WTC11 (cell line): Measurements from ENCODE around the gene PSAT1. TPM values are rescaled to one million over a fixed set of nuclear protein-coding genes. Genes with fewer than 3 reads are reported as not detected.
A peak's percentile ranks its signal among the peaks of the same experiment; 100 is the strongest.

Experiments used
- ATAC-seq: fragments of 200-7000 bp; cut with Tn5 transposase; 2 replicates; pipeline ENCODE4 v1.10.0; 2021; ENCODE audit warnings: mild to moderate bottlenecking, moderate library complexity
- CTCF ChIA-PET: fragments of 300-600 bp; sonication (Branson Sonifier 250); formaldehyde crosslinking; loops from one replicate; lab custom pipeline; 2021; ENCODE audit warnings: antibody characterized with exemption; lab: Charles Lee
- POLR2A ChIA-PET: fragments of 350-600 bp; sonication (Branson Sonifier 250); formaldehyde crosslinking; loops from one replicate; lab custom pipeline; 2021; ENCODE audit warnings: antibody characterized with exemption; lab: Charles Lee
- DNase-seq: peaks from one replicate; pipeline ENCODE4 v3.0.0; 2021; ENCODE audit warnings: low spot score
- H3K27ac Mint-ChIP-seq: 2 replicates; pipeline ENCODE4 v1.8.0; 2021; ENCODE audit warnings: mixed read lengths
- H3K27me3 Mint-ChIP-seq: 2 replicates; pipeline ENCODE4 v1.8.0; 2021; ENCODE audit warnings: low read depth, mild to moderate bottlenecking, moderate library complexity, mixed read lengths
- H3K36me3 Mint-ChIP-seq: 2 replicates; pipeline ENCODE4 v1.8.0; 2021; ENCODE audit warnings: mixed read lengths
- H3K4me1 Mint-ChIP-seq: 2 replicates; pipeline ENCODE4 v1.8.0; 2022; ENCODE audit warnings: mixed read lengths
- H3K4me3 Mint-ChIP-seq: 2 replicates; pipeline ENCODE4 v1.8.0; 2021; ENCODE audit warnings: mild to moderate bottlenecking, moderate library complexity, mixed read lengths
- H3K9me3 Mint-ChIP-seq: 2 replicates; pipeline ENCODE4 v1.8.0; 2021; ENCODE audit warnings: mixed read lengths
- ATF1 ChIP-seq: sonication (generic); formaldehyde crosslinking; IDR thresholded peaks from 2 replicates; pipeline ENCODE4 v1.8.1; 2023; ENCODE audit warnings: mild to moderate bottlenecking, moderate library complexity, missing genetic modification reagents
- HMGA2 ChIP-seq: fragments of 250-450 bp; sonication (Bioruptor Pico); IDR thresholded peaks from 2 replicates; pipeline ENCODE4 v1.4.0; 2021; ENCODE audit warnings: mild to moderate bottlenecking, moderate library complexity
- JAZF1 ChIP-seq: fragments of 250-450 bp; sonication (Bioruptor Pico); IDR thresholded peaks from 2 replicates; pipeline ENCODE4 v1.9.0; 2021; ENCODE audit warnings: moderate library complexity, mild to moderate bottlenecking, inconsistent platforms
- MXD4 ChIP-seq: fragments of 250-450 bp; sonication (Bioruptor Pico); IDR thresholded peaks from 2 replicates; pipeline ENCODE4 v1.8.0; 2021; ENCODE audit warnings: mild to moderate bottlenecking, moderate library complexity, borderline replicate concordance
- NR1H2 ChIP-seq: sonication (generic); formaldehyde crosslinking; IDR thresholded peaks from 2 replicates; pipeline ENCODE4 v1.9.0; 2021; ENCODE audit warnings: mild to moderate bottlenecking, moderate library complexity, missing genetic modification reagents
- NR3C1 ChIP-seq: sonication (generic); formaldehyde crosslinking; conservative IDR thresholded peaks from 2 replicates; pipeline ENCODE4 v1.8.1; 2023; ENCODE audit warnings: low read depth, mild to moderate bottlenecking, missing genetic modification reagents
- SOX15 ChIP-seq: fragments of 250-450 bp; sonication (Bioruptor Pico); IDR thresholded peaks from 2 replicates; pipeline ENCODE4 v1.9.0; 2021; ENCODE audit warnings: mild to moderate bottlenecking
- SP1 ChIP-seq: sonication (generic); formaldehyde crosslinking; conservative IDR thresholded peaks from 2 replicates; pipeline ENCODE4 v1.8.1; 2022; ENCODE audit warnings: missing genetic modification reagents
- TCF7 ChIP-seq: sonication (generic); formaldehyde crosslinking; IDR thresholded peaks from 2 replicates; pipeline ENCODE4 v1.8.0; 2022; ENCODE audit warnings: mild to moderate bottlenecking, low read depth, missing genetic modification reagents, moderate library complexity
- USF2 ChIP-seq: sonication (generic); formaldehyde crosslinking; IDR thresholded peaks from 2 replicates; pipeline ENCODE4 v1.8.1; 2023; ENCODE audit warnings: mild to moderate bottlenecking, missing genetic modification reagents, moderate library complexity
- ZMAT4 ChIP-seq: fragments of 250-450 bp; sonication (Bioruptor Pico); IDR thresholded peaks from 2 replicates; pipeline ENCODE4 v1.9.0; 2021; ENCODE audit warnings: mild to moderate bottlenecking
- ZNF121 ChIP-seq: sonication (generic); formaldehyde crosslinking; IDR thresholded peaks from 2 replicates; pipeline ENCODE4 v1.8.0; 2023; ENCODE audit warnings: missing genetic modification reagents
- ZNF232 ChIP-seq: sonication (generic); formaldehyde crosslinking; IDR thresholded peaks from 2 replicates; pipeline ENCODE4 v1.8.0; 2022; ENCODE audit warnings: mild to moderate bottlenecking, missing genetic modification reagents
- ZNF263 ChIP-seq: sonication (generic); formaldehyde crosslinking; IDR thresholded peaks from 2 replicates; pipeline ENCODE4 v1.8.1; 2022; ENCODE audit warnings: low read depth, mild to moderate bottlenecking, moderate library complexity, missing genetic modification reagents
- ZNF416 ChIP-seq: fragments of 250-450 bp; sonication (Bioruptor Pico); IDR thresholded peaks from 2 replicates; pipeline ENCODE4 v1.9.0; 2021; ENCODE audit warnings: mild to moderate bottlenecking, inconsistent platforms
- ZNF423 ChIP-seq: fragments of 250-450 bp; sonication (Bioruptor Pico); IDR thresholded peaks from 2 replicates; pipeline ENCODE4 v2.1.2; 2022; ENCODE audit warnings: mild to moderate bottlenecking, moderate library complexity
- ZNF425 ChIP-seq: fragments of 250-450 bp; sonication (Bioruptor Pico); conservative IDR thresholded peaks from 2 replicates; pipeline ENCODE4 v1.9.0; 2021; ENCODE audit warnings: mild to moderate bottlenecking
- total RNA-seq: library from RNA; stranded (reverse); gene quantifications from 3 replicates; pipeline ENCODE4 v1.2.3, GENCODE V29; 2021
- TF ChIP-seq, protein P1 (sequence below): sonication (generic); formaldehyde crosslinking; IDR thresholded peaks from 2 replicates; pipeline ENCODE4 v1.8.1; 2022; ENCODE audit warnings: mild to moderate bottlenecking, moderate library complexity, missing genetic modification reagents
- TF ChIP-seq, protein P2 (sequence below): sonication (generic); formaldehyde crosslinking; IDR thresholded peaks from 2 replicates; pipeline ENCODE4 v1.8.1; 2022; ENCODE audit warnings: mild to moderate bottlenecking, missing genetic modification reagents, moderate library complexity, borderline replicate concordance

PSAT1 gene
- total RNA-seq, 1 experiment from 2014 or later = 240 TPM

GRCh38 chr9:78298046-78298765, 1.3 kb downstream of the PSAT1 start (continued):
- TF ChIP-seq SP1 (CRISPR knock-in tag) = no peak
- TF ChIP-seq ZNF263 (CRISPR knock-in tag) = no peak
- TF ChIP-seq ZNF425 (CRISPR knock-in tag) = no peak
- no peak for TF ChIP-seq MXD4 (CRISPR knock-in tag)
- no peak for TF ChIP-seq ZNF121 (CRISPR knock-in tag)
- no peak for TF ChIP-seq HMGA2 (CRISPR knock-in tag)
- TF ChIP-seq, protein P1, sequence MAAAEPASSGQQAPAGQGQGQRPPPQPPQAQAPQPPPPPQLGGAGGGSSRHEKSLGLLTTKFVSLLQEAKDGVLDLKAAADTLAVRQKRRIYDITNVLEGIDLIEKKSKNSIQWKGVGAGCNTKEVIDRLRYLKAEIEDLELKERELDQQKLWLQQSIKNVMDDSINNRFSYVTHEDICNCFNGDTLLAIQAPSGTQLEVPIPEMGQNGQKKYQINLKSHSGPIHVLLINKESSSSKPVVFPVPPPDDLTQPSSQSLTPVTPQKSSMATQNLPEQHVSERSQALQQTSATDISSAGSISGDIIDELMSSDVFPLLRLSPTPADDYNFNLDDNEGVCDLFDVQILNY = no peak
- TF ChIP-seq ZNF232 (CRISPR knock-in tag) = no peak
- no peak for TF ChIP-seq NR1H2 (CRISPR knock-in tag)
- TF ChIP-seq, protein P2, sequence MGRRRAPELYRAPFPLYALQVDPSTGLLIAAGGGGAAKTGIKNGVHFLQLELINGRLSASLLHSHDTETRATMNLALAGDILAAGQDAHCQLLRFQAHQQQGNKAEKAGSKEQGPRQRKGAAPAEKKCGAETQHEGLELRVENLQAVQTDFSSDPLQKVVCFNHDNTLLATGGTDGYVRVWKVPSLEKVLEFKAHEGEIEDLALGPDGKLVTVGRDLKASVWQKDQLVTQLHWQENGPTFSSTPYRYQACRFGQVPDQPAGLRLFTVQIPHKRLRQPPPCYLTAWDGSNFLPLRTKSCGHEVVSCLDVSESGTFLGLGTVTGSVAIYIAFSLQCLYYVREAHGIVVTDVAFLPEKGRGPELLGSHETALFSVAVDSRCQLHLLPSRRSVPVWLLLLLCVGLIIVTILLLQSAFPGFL (CRISPR knock-in tag) = no peak
- TF ChIP-seq TCF7 (CRISPR knock-in tag) = no peak
- no peak for TF ChIP-seq ZNF423 (CRISPR knock-in tag)

GRCh38 chr9:78300209-78300608, 3.3 kb downstream of the PSAT1 start:
- CTCF ChIA-PET = no interaction called here
- peaks cover 48% of the 10 kb centered on the region for H3K36me3 Mint-ChIP-seq
- TF ChIP-seq JAZF1 (CRISPR knock-in tag) = no peak
- TF ChIP-seq ATF1 = no peak
- peak; percentile 16; the same call in 1 of the 2 replicates for TF ChIP-seq ZNF416
- no peak for TF ChIP-seq ZMAT4 (CRISPR knock-in tag)
- TF ChIP-seq SOX15 (CRISPR knock-in tag) = no peak
- no peak for TF ChIP-seq ZNF232 (CRISPR knock-in tag)

GRCh38 chr9:78301466-78301865, 4.5 kb downstream of the PSAT1 start:
- POLR2A ChIA-PET = no interaction called here
- no peak for DNase-seq
- H3K27ac Mint-ChIP-seq = 0 out of 2 replicates have a peak overlapping the region, but pooled peaks have one; percentile 6

More at GRCh38 chr9:78300209-78300608, 3.3 kb downstream of the PSAT1 start:
- Mint-ChIP-seq H3K27ac (peak overlapping the region; percentile 31; the same call in 1 of the 2 replicates), H3K27me3 (no peaks in the 10 kb centered on the region), H3K4me3 (peak overlapping the region; percentile 24; the same call in 1 of the 2 replicates), H3K9me3 (no peaks in the 10 kb centered on the region), H3K4me1 (peaks cover 26% of the 10 kb centered on the region)
- POLR2A ChIA-PET = no interaction called here
- ATAC-seq (no peak), DNase-seq (no peak)

More at GRCh38 chr9:78301466-78301865, 4.5 kb downstream of the PSAT1 start:
- H3K4me1 Mint-ChIP-seq = peaks cover 14% of the 10 kb centered on the region
- H3K36me3 Mint-ChIP-seq = peaks cover 61% of the 10 kb centered on the region
- H3K4me3 Mint-ChIP-seq = no peak overlapping the region
- H3K9me3 Mint-ChIP-seq = no peaks in the 10 kb centered on the region
- no peak for TF ChIP-seq NR3C1
- no peak for TF ChIP-seq USF2 (CRISPR knock-in tag)
- ATAC-seq = no peak
- no peaks in the 10 kb centered on the region for H3K27me3 Mint-ChIP-seq
- CTCF ChIA-PET = no interaction called here
